Heart left ventricle (tissue), 16 donors: ENCODE data around the gene AGPAT2. TPM values are rescaled to one million over a fixed set of nuclear protein-coding genes. Genes with fewer than 3 reads are reported as not detected.

Experiments
- ATAC-seq, 4 donors: fragments of 200-7000 bp; cut with Tn5 transposase; one replicate each; pipeline ENCODE4 v1.9.1; 2020 to 2022; ENCODE audit warnings: moderate library complexity in 4 of 4, mild to moderate bottlenecking in 3 of 4, moderate number of reproducible peaks in 1 of 4
- DNase-seq, 5 donors: peaks; one replicate each; pipeline ENCODE4 v3.0.0-alpha.2; 2020
- H3K27ac ChIP-seq, 12 donors: fragments of 200-600 bp; sonication (generic) in 4 of 12; one replicate each; pipeline versions ENCODE4 v1.5.0 to v1.8.0; 2016 to 2022; ENCODE audit warnings: mild to moderate bottlenecking in 2 of 12
- H3K27me3 ChIP-seq, 9 donors: fragments of 200-600 bp; sonication (generic) in 2 of 9; one replicate each; pipeline versions ENCODE4 v1.5.1 to v1.8.0; 2016 to 2022; ENCODE audit warnings: mild to moderate bottlenecking in 3 of 9
- H3K36me3 ChIP-seq, 9 donors: fragments of 200-600 bp; sonication (generic) in 2 of 9; one replicate each; pipeline versions ENCODE4 v1.5.0 to v1.8.0; 2018 to 2022; ENCODE audit warnings: mild to moderate bottlenecking in 2 of 9
- H3K4me1 ChIP-seq, 12 donors: fragments of 200-600 bp; sonication (generic) in 4 of 12; one replicate each; pipeline versions ENCODE4 v1.5.0 to v1.8.0; 2016 to 2022; ENCODE audit warnings: mild to moderate bottlenecking in 3 of 12
- H3K4me3 ChIP-seq, 12 donors: fragments of 200-600 bp; sonication (generic) in 4 of 12; one replicate each; pipeline versions ENCODE4 v1.5.0 to v1.8.0; 2017 to 2022; ENCODE audit warnings: mild to moderate bottlenecking in 9 of 12, moderate library complexity in 4 of 12
- H3K9me3 ChIP-seq, 12 donors: fragments of 200-600 bp; sonication (generic) in 4 of 12; one replicate each; pipeline versions ENCODE4 v1.5.0 to v1.8.0; 2016 to 2022; ENCODE audit warnings: mild to moderate bottlenecking in 1 of 12
- CTCF ChIP-seq, 12 donors: fragments of 200-600 bp; sonication (generic) in 4 of 12; IDR thresholded peaks; one replicate each; pipeline versions ENCODE4 v1.5.0 to v1.8.0; 2018 to 2022; ENCODE audit warnings: antibody characterized with exemption in 12 of 12, mild to moderate bottlenecking in 5 of 12
- POLR2A ChIP-seq, 2 donors: fragments of 450-650 bp; IDR thresholded peaks; one replicate each; pipeline ENCODE4 v1.6.1; 2017; ENCODE audit warnings: antibody characterized with exemption in 2 of 2, mild to moderate bottlenecking in 2 of 2, moderate library complexity in 2 of 2
- WGBS, 4 donors: extraction: QIAGEN DNeasy Blood & Tissue Kit in 2 of 4; methylation state at CpG; one replicate each; pipeline versions ENCODE4 v1.1.5 to v1.1.7; 2013 to 2018; 5-methylcytosine and 5-hydroxymethylcytosine counted together
- intact Hi-C, 10 donors: fragments of 100-400 bp; cut with DNase I; formaldehyde crosslinking; loops; one replicate each; pipeline versions ENCODE4 v1.11.1 to v1.14.2; 2022
- polyA plus RNA-seq, 2 donors: library from polyadenylated mRNA; stranded (reverse); fragments of 200-250 nt; gene quantifications; one replicate each; pipeline ENCODE4 v1.2.3, GENCODE V29; 2013
- total RNA-seq, 9 donors: library from RNA; depleted of rRNA in 2 of 9; stranded (reverse); fragments of >200 nt in 2 of 9; fragmentation: NEBNext Ultra II Directional in 3 of 9; extraction: Animal tissue kit (Norgen Biotek cat#: 25700) in 3 of 9; gene quantifications; one replicate each; pipeline versions ENCODE4 v1.1.0 to v1.2.4, GENCODE V29; 2016 to 2023
- donor health status: ischemic (EF 13 %, LVEDD 7.1; RV severe dilation, severe dysfunction).
- donor health status: healthy with polysubstance abuse.
- donor health status: DM: no; HTN: yes; CAD: no.
- donor health status: DM: no; HTN: no; CAD: no.
- donor health status: ischemic (EF 25% LVEDD 6.9; RV normal size, moderate dysfunction).
- donor health status: ischemic (EF 25% LVEDD 5.7; RV mildly dilated, moderate dysfunction).
- donor health status: healthy.
- donor health status: DM: yes; HTN: yes; CAD: no.
- donor health status: ischemic (EF 35%, LVEDD 5.7; RV mildly dilated, moderate dysfunction).
- donor health status: nonischemic (EF 11% LVEDD 7.7; RV severe dilation, severe dysfunction).
- donor health status: DM: yes; HTN: yes; CAD: no.
- donor health status: PGD.
- donor health status: ischemic (EF 29% LVEDD 5.4; RV normal size, mild dysfunction).
- donor health status: nonischemic (EF 23%, LVEDD 6.1; RV moderate dilation, normal function).

The AGPAT2 gene
- total and polyA plus RNA-seq, 11 donors = 52.4 to 122 (median 69.3) TPM

- Histone ChIP-seq H3K36me3 (peaks cover 0 to 5% (median 0%) of the 10 kb centered on the region in 9 donors), H3K27me3 (no peaks in the 10 kb centered on the region), H3K27ac (no peak overlapping the region), H3K4me1 (peaks cover 9 to 77% (median 46%) of the 10 kb centered on the region in 12 donors), H3K4me3 (peak overlapping the region in 7 of 12 donors; percentile 60 to 94 (median 85)), H3K9me3 (no peaks in the 10 kb centered on the region)
- no peak for TF ChIP-seq POLR2A (IDR thresholded peaks at IDR 0.05)
- no peak for TF ChIP-seq CTCF (IDR thresholded peaks at IDR 0.05)
- intact Hi-C loops = loop anchor here in 3 of 10 donors (5.0 kb wide), 1 partner anchor 42 kb away; no protein-coding TSS in a partner anchor
- DNase-seq (no peak), ATAC-seq (no peak)
- 58 to 89% (median 87%) methylated on average over 2 to 7 of the region's 7 CpGs for WGBS, 4 donors
Measured at GRCh38 chr9:136685216-136685615, 2.0 kb downstream of the AGPAT2 start.

GRCh38 chr9:136684799-136685198 is 2.5 kb downstream of the AGPAT2 start:
- intact Hi-C loops = loop anchor here in 3 of 10 donors (5.0 kb wide), 1 partner anchor 43 kb away; no protein-coding TSS in a partner anchor
- H3K4me3 ChIP-seq = peak overlapping the region in 1 of 12 donors; percentile 83
- H3K9me3 ChIP-seq = no peaks in the 10 kb centered on the region
- DNase-seq (no peak), ATAC-seq (no peak)
- no peak for TF ChIP-seq CTCF (IDR thresholded peaks at IDR 0.05)
- no peak for TF ChIP-seq POLR2A (IDR thresholded peaks at IDR 0.05)
- H3K27ac ChIP-seq = no peak overlapping the region
- peaks cover 9 to 75% (median 44%) of the 10 kb centered on the region in 12 donors for H3K4me1 ChIP-seq
- H3K36me3 ChIP-seq = peaks cover 0 to 5% (median 0%) of the 10 kb centered on the region in 9 donors
- WGBS, 4 donors = 73 to 91% (median 87%) methylated on average over 14 to 15 of the region's 15 CpGs
- H3K27me3 ChIP-seq = no peaks in the 10 kb centered on the region

GRCh38 chr9:136684339-136684738 is 2.9 kb downstream of the AGPAT2 start:
- ATAC-seq (no peak), DNase-seq (peak in 1 of 5 donors; percentile 19)
- 82 to 100% (median 89%) methylated on average over 2 to 15 of the region's 15 CpGs for WGBS, 4 donors
- no peaks in the 10 kb centered on the region for H3K9me3 ChIP-seq
- no peak overlapping the region for H3K27ac ChIP-seq
- H3K27me3 ChIP-seq = no peaks in the 10 kb centered on the region
- peaks cover 9 to 76% (median 45%) of the 10 kb centered on the region in 12 donors for H3K4me1 ChIP-seq
- no peak overlapping the region for H3K4me3 ChIP-seq
- no peak for TF ChIP-seq POLR2A (IDR thresholded peaks at IDR 0.05)
- TF ChIP-seq CTCF (IDR thresholded peaks at IDR 0.05) = no peak
- intact Hi-C loops = no loop called here
- peaks cover 0 to 5% (median 0%) of the 10 kb centered on the region in 9 donors for H3K36me3 ChIP-seq

GRCh38 chr9:136683755-136684154 is 3.5 kb downstream of the AGPAT2 start:
- ATAC-seq (no peak), DNase-seq (no peak)
- intact Hi-C loops = no loop called here
- peaks cover 0 to 5% (median 0%) of the 10 kb centered on the region in 9 donors for H3K36me3 ChIP-seq
- no peaks in the 10 kb centered on the region for H3K9me3 ChIP-seq
- peaks cover 9 to 77% (median 49%) of the 10 kb centered on the region in 12 donors for H3K4me1 ChIP-seq
- no peak overlapping the region for H3K27ac ChIP-seq
- TF ChIP-seq POLR2A (IDR thresholded peaks at IDR 0.05) = no peak
- TF ChIP-seq CTCF (IDR thresholded peaks at IDR 0.05) = no peak
- WGBS, 4 donors = 60 to 83% (median 76%) methylated on average over 4 to 14 of the region's 14 CpGs
- no peaks in the 10 kb centered on the region for H3K27me3 ChIP-seq
- H3K4me3 ChIP-seq = no peak overlapping the region
